Endothelial cell of umbilical vein (primary cell): ENCODE data around the gene ANAPC5.

Source experiments
- CTCF ChIP-seq, 2 donors: IDR thresholded peaks; 1 replicate in 1 of 2; 2 replicates in 1 of 2; pipeline ENCODE4 v1.5.1; 2011; ENCODE audit warnings: low read length in 2 of 2, mild to moderate bottlenecking in 2 of 2, moderate library complexity in 2 of 2, control low read depth in 1 of 2, inconsistent platforms in 1 of 2, low read depth in 1 of 2; ENCODE audit not compliant: insufficient read depth in 1 of 2; ENCODE audit errors: extremely low read depth in 1 of 2
- EZH2 ChIP-seq: IDR thresholded peaks from 2 replicates; pipeline ENCODE4 v1.6.1; 2012; ENCODE audit warnings: borderline replicate concordance, low read depth, mild to moderate bottlenecking, moderate library complexity, low read length, inconsistent platforms; ENCODE audit not compliant: severe bottlenecking
- GATA2 ChIP-seq: IDR thresholded peaks from 2 replicates; pipeline ENCODE4 v1.7.0; 2011; ENCODE audit warnings: low read depth, mild to moderate bottlenecking, moderate library complexity, mixed read lengths, low read length; ENCODE audit not compliant: insufficient read length, insufficient read depth
- MAX ChIP-seq: IDR thresholded peaks from 2 replicates; pipeline ENCODE4 v1.6.1; 2011; ENCODE audit not compliant: insufficient read depth, insufficient read length
- MYC ChIP-seq: IDR thresholded peaks from one replicate; pipeline ENCODE4 v1.6.1; 2011; ENCODE audit warnings: mild to moderate bottlenecking, low read depth, low read length
- POLR2A ChIP-seq: IDR thresholded peaks from 2 replicates; pipeline ENCODE4 v1.6.1; 2012; ENCODE audit warnings: low read depth, mild to moderate bottlenecking, control low read depth, low read length
- POLR2AphosphoS5 ChIP-seq: IDR thresholded peaks from 2 replicates; pipeline ENCODE4 v1.6.1; 2012; ENCODE audit warnings: low read depth, mild to moderate bottlenecking, control low read depth, low read length, moderate library complexity; ENCODE audit not compliant: insufficient read depth

GRCh38 chr12:121330692-121331091 lies 21.5 kb downstream of the ANAPC5 start:
- TF ChIP-seq CTCF (IDR thresholded peaks at IDR 0.05; ENCODE audit: extremely low read depth in 1 of 2, insufficient read depth in 1 of 2, low read depth in 1 of 2, low read length in 2 of 2) (no peak), POLR2AphosphoS5 (no peak), POLR2A (no peak), MAX (no peak), EZH2 (no peak), MYC (no peak), GATA2 (no peak)
